ENCODE data around the gene SPEG. TPM values are rescaled to one million over a fixed set of nuclear protein-coding genes. Genes with fewer than 3 reads are reported as not detected.

The SPEG gene
- total RNA-seq, 1 experiment from 2014 or later, result 56.6 TPM

GRCh38 chr2:219486380-219486959 lies 51.8 kb downstream of the SPEG start:
- Histone ChIP-seq H3K9ac (ENCODE audit: low read length) (no peak overlapping the region), H2AFZ (ENCODE audit: low read depth, low read length, poor library complexity, severe bottlenecking) (no peak overlapping the region), H3K27ac (ENCODE audit: low read depth, low read length) (no peak overlapping the region), H3K9me3 (ENCODE audit: control insufficient read depth in 1 of 2, insufficient read depth in 1 of 2, low read depth in 1 of 2, low read length in 2 of 2) (no peaks in the 10 kb centered on the region), H3K4me2 (ENCODE audit: low read length) (no peak overlapping the region), H4K20me1 (ENCODE audit: insufficient read depth) (no peaks in the 10 kb centered on the region), H3K9me2 (ENCODE audit: insufficient read depth) (no peaks in the 10 kb centered on the region), H3K4me3 (replicated peaks in 1 of 2; ENCODE audit: low read depth in 1 of 2, low read length in 2 of 2) (no peak overlapping the region), H3K36me3 (ENCODE audit: control insufficient read depth in 1 of 2, insufficient read depth in 2 of 2, low read length in 2 of 2) (no peaks in the 10 kb centered on the region), H3K27me3 (ENCODE audit: insufficient read depth, low read length) (no peaks in the 10 kb centered on the region), H3K4me1 (ENCODE audit: control insufficient read depth in 1 of 2, insufficient read depth in 2 of 2, low read length in 2 of 2) (no peaks in the 10 kb centered on the region), H3K79me2 (ENCODE audit: insufficient read depth, low read length) (no peaks in the 10 kb centered on the region)
- CTCF ChIA-PET, result interaction anchor here (1.6 to 1.9 kb wide), 2 partner anchors 9 to 12 kb away, joined by 6 read pairs; partner anchors contain the start of gene GMPPA
- DNase-seq (ENCODE audit: low read depth, low spot score), result no peak
- intact Hi-C loops (cut with micrococcal nuclease), result no loop called here
- TF ChIP-seq RAD21 (IDR thresholded peaks at IDR 0.05; ENCODE audit: low read depth) (no peak), CEBPB (IDR thresholded peaks at IDR 0.05; ENCODE audit: low read depth) (no peak), SIN3A (IDR thresholded peaks at IDR 0.05; ENCODE audit: low read depth) (no peak), SRF (IDR thresholded peaks at IDR 0.05; ENCODE audit: low read depth) (no peak), POLR2AphosphoS5 (IDR thresholded peaks at IDR 0.05; ENCODE audit: low read depth, low read length) (no peak), FOSL1 (IDR thresholded peaks at IDR 0.05; ENCODE audit: low read depth) (no peak), EZH2 (IDR thresholded peaks at IDR 0.05) (no peak), ZBTB33 (IDR thresholded peaks at IDR 0.05; ENCODE audit: extremely low read depth, insufficient replicate concordance, low read length) (no peak), JUND (IDR thresholded peaks at IDR 0.05) (no peak), MAX (IDR thresholded peaks at IDR 0.05) (no peak), ZFX (IDR thresholded peaks at IDR 0.05) (no peak), CBX3 (IDR thresholded peaks at IDR 0.05; ENCODE audit: low read depth) (no peak), CTCF (IDR thresholded peaks at IDR 0.05 in 2 of 3, conservative IDR thresholded peaks at IDR 0.05 in 1 of 3; ENCODE audit: borderline replicate concordance in 1 of 3, insufficient read depth in 1 of 3, low read depth in 2 of 3, low read length in 2 of 3) (no peak), TCF7L2 (IDR thresholded peaks at IDR 0.05; ENCODE audit: borderline replicate concordance, extremely low read depth, insufficient read depth, insufficient read length) (no peak), REST (IDR thresholded peaks at IDR 0.05; ENCODE audit: low read depth) (no peak), EZH2phosphoT487 (IDR thresholded peaks at IDR 0.05; ENCODE audit: borderline replicate concordance) (no peak), YY1 (IDR thresholded peaks at IDR 0.05; ENCODE audit: extremely low read depth, insufficient replicate concordance, low read depth, low read length) (no peak)
- no peak for ATAC-seq
- POLR2A ChIA-PET, result no interaction called here
- no TSS peak for BruUV-seq (replicated peaks)
- RAD21 ChIA-PET (ENCODE audit: low non-redundant PET in 1 of 2, low total read pairs in 2 of 2, uncharacterized antibody in 2 of 2, unreplicated experiment in 2 of 2), result no interaction called here
